HCT116 (cell line): Measurements from ENCODE around the gene RNF220. TPM values are rescaled to one million over a fixed set of nuclear protein-coding genes. Genes with fewer than 3 reads are reported as not detected.
"Not testable (repeated sequence)": the region's sequence is repeated elsewhere in the genome, so short reads cannot be mapped to it uniquely, and the experiment has no call there.

Source experiments
- ATAC-seq: fragments of 200-7000 bp; cut with Tn5 transposase; 2 replicates; pipeline ENCODE4 v1.9.1; 2020; ENCODE audit warnings: mild to moderate bottlenecking, moderate library complexity
- BruUV-seq: library from RNA; stranded (reverse); fragments of 400-500 nt; replicated peaks from 2 replicates; lab custom pipeline; 2021; lab: Mats Ljungman, UMichigan
- CTCF ChIA-PET: fragments of 300-600 bp; sonication (Branson Sonifier 250); formaldehyde crosslinking; loops from one replicate; lab custom pipeline; 2021; ENCODE audit warnings: antibody characterized with exemption; lab: Charles Lee
- POLR2A ChIA-PET: fragments of 300-600, 350-600 bp; sonication (Branson Sonifier 250); formaldehyde crosslinking; loops from one replicate; lab custom pipeline; 2021; ENCODE audit warnings: antibody characterized with exemption; lab: Charles Lee
- RAD21 ChIA-PET, 2 experiments: fragments of 300-600 bp; sonication (Branson Sonifier 250); formaldehyde crosslinking; loops; one replicate each; lab custom pipeline; 2023; ENCODE audit warnings: low total read pairs in 2 of 2; ENCODE audit not compliant: uncharacterized antibody in 2 of 2, unreplicated experiment in 2 of 2, low non-redundant PET in 1 of 2; lab: Charles Lee
- DNase-seq: peaks from one replicate; pipeline ENCODE4 v3.0.0-alpha.2; 2010; ENCODE audit warnings: low read depth, low spot score
- H2AFZ ChIP-seq: fragments of 200-600 bp; shearing (Covaris generic), sonication (generic); 2 replicates; pipeline ENCODE4 v1.6.1; 2017; ENCODE audit warnings: low read depth, mixed run types, mixed read lengths, antibody characterized with exemption, low read length; ENCODE audit not compliant: poor library complexity, severe bottlenecking
- H3K27ac ChIP-seq: 2 replicates; pipeline ENCODE4 v1.5.1; 2012; ENCODE audit warnings: low read depth, low read length
- H3K27me3 ChIP-seq: fragments of 200-600 bp; sonication (generic); 2 replicates; pipeline ENCODE4 v1.6.1; 2016; ENCODE audit warnings: mixed run types, low read length, mixed read lengths; ENCODE audit not compliant: insufficient read depth
- H3K36me3 ChIP-seq, 2 experiments: fragments of 200-500 bp in 1 of 2; fragments of 200-600 bp in 1 of 2; sonication (Bioruptor generic) in 1 of 2; sonication (generic) in 1 of 2; 2 replicates each; pipeline versions ENCODE4 v1.5.1 to v1.6.1; 2014 to 2016; ENCODE audit warnings: low read length in 2 of 2, inconsistent platforms in 1 of 2, mixed read lengths in 1 of 2, mixed run types in 1 of 2; ENCODE audit not compliant: insufficient read depth in 2 of 2, control insufficient read depth in 1 of 2
- H3K4me1 ChIP-seq, 2 experiments: fragments of 200-600 bp in 1 of 2; sonication (generic) in 1 of 2; 2 replicates each; pipeline versions ENCODE4 v1.5.1 to v1.6.1; 2012 to 2017; ENCODE audit warnings: low read length in 2 of 2, inconsistent platforms in 1 of 2, mild to moderate bottlenecking in 1 of 2, mixed read lengths in 1 of 2, mixed run types in 1 of 2, moderate library complexity in 1 of 2; ENCODE audit not compliant: insufficient read depth in 2 of 2, control insufficient read depth in 1 of 2
- H3K4me2 ChIP-seq: fragments of 200-600 bp; sonication (generic); 2 replicates; pipeline ENCODE4 v1.6.1; 2017; ENCODE audit warnings: mixed run types, low read length, mixed read lengths
- H3K4me3 ChIP-seq, 2 experiments: fragments of 200-600 bp in 1 of 2; sonication (generic) in 1 of 2; replicated peaks in 1 of 2; 2 replicates each; pipeline ENCODE4 v1.5.1; 2011 to 2016; ENCODE audit warnings: low read length in 2 of 2, control low read depth in 1 of 2, low read depth in 1 of 2, mild to moderate bottlenecking in 1 of 2, mixed read lengths in 1 of 2, mixed run types in 1 of 2
- H3K79me2 ChIP-seq: fragments of 200-600 bp; sonication (generic); 2 replicates; pipeline ENCODE4 v1.6.1; 2017; ENCODE audit warnings: mild to moderate bottlenecking, mixed run types, low read length, moderate library complexity, mixed read lengths; ENCODE audit not compliant: insufficient read depth
- H3K9ac ChIP-seq: fragments of 200-600 bp; sonication (generic); 2 replicates; pipeline ENCODE4 v1.6.1; 2016; ENCODE audit warnings: low read length, mixed read lengths
- H3K9me2 ChIP-seq: fragments of 200-600 bp; sonication (generic), shearing (Covaris generic); 2 replicates; pipeline ENCODE4 v1.6.1; 2017; ENCODE audit warnings: mixed run types, mild to moderate bottlenecking, moderate library complexity; ENCODE audit not compliant: insufficient read depth
- H3K9me3 ChIP-seq, 2 experiments: fragments of 200-500 bp in 1 of 2; fragments of 200-600 bp in 1 of 2; sonication (Bioruptor generic) in 1 of 2; sonication (generic) in 1 of 2; 2 replicates each; pipeline ENCODE4 v1.6.1; 2014 to 2017; ENCODE audit warnings: low read length in 2 of 2, mixed read lengths in 2 of 2, inconsistent platforms in 1 of 2, low read depth in 1 of 2, mild to moderate bottlenecking in 1 of 2, mixed run types in 1 of 2, moderate library complexity in 1 of 2; ENCODE audit not compliant: control insufficient read depth in 1 of 2, insufficient read depth in 1 of 2
- H4K20me1 ChIP-seq: fragments of 200-600 bp; sonication (generic), shearing (Covaris generic); 2 replicates; pipeline ENCODE4 v1.6.1; 2017; ENCODE audit warnings: mixed run types, mild to moderate bottlenecking, moderate library complexity; ENCODE audit not compliant: insufficient read depth
- JUND ChIP-seq: IDR thresholded peaks from 2 replicates; pipeline ENCODE4 v1.6.1; 2012
- POLR2A ChIP-seq: IDR thresholded peaks from 2 replicates; pipeline ENCODE4 v1.7.0; 2011; ENCODE audit warnings: borderline replicate concordance; ENCODE audit not compliant: insufficient read depth, insufficient read length; ENCODE audit errors: extremely low read depth
- RAD21 ChIP-seq: IDR thresholded peaks from 2 replicates; pipeline ENCODE4 v1.6.1; 2012; ENCODE audit warnings: low read depth, mild to moderate bottlenecking
- SIN3A ChIP-seq: IDR thresholded peaks from 2 replicates; pipeline ENCODE4 v1.6.1; 2012; ENCODE audit warnings: low read depth
- ZFX ChIP-seq: fragments of 450-650 bp; IDR thresholded peaks from 2 replicates; pipeline ENCODE4 v1.6.1; 2017
- ZNF274 ChIP-seq: fragments of 200-500 bp; sonication (Bioruptor generic); IDR thresholded peaks from 2 replicates; pipeline ENCODE4 v1.6.1; 2014; ENCODE audit warnings: mild to moderate bottlenecking, low read depth, low read length, inconsistent platforms
- intact Hi-C: fragments of 100-400 bp; cut with micrococcal nuclease; formaldehyde crosslinking; loops from 2 replicates; pipeline ENCODE4 v1.10.0; 2022
- total RNA-seq: library from RNA; stranded (reverse); gene quantifications from one replicate; pipeline ENCODE4 v1.2.1, GENCODE V29; 2021; ENCODE audit not compliant: unreplicated experiment
- TF ChIP-seq, protein P1 (sequence below): IDR thresholded peaks from 2 replicates; pipeline ENCODE4 v1.6.1; 2012; ENCODE audit warnings: low read depth

RNF220 gene
- total RNA-seq, 1 experiment from 2014 or later: 84.5 TPM

DNA sequence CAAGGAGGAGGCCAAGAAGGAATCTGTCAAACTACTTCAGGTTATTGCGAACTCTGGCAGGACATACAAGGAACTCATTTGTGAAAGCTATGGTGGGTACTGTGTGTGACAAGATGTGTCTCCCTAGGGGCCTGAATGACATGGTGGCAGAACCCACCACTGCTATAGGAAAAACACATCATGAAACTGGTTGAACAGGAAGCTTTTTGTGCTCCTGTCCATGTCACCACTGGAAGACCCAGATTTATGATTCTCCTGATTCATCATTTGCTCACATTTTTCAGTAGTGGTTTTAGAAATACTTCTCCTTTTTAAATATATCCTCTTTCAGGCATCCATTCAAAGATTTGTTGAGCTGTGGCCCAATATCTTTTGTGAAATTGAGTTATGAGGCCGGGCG is 293.1 kb downstream of the RNF220 start:
- CTCF ChIA-PET: interaction anchor here (0.9 kb wide), 1 partner anchor 9 kb away, joined by 3 read pairs; no protein-coding TSS in a partner anchor
- TF ChIP-seq JUND (0 out of 2 replicates have a peak, but pooled peaks have one; percentile 11), POLR2A (no peak)
- Histone ChIP-seq H3K4me1 (peaks cover 6 to 26% of the 10 kb centered on the region in 2 experiments), H3K9me2 (no peaks in the 10 kb centered on the region), H3K9ac (no peak overlapping the region), H3K4me2 (no peak overlapping the region), H3K79me2 (no peaks in the 10 kb centered on the region), H3K27ac (no peak overlapping the region), H3K27me3 (no peaks in the 10 kb centered on the region), H3K9me3 (no peaks in the 10 kb centered on the region), H3K4me3 (no peak overlapping the region), H2AFZ (no peak overlapping the region), H4K20me1 (no peaks in the 10 kb centered on the region), H3K36me3 (no peaks in the 10 kb centered on the region)
- no peak for ATAC-seq
- RAD21 ChIA-PET: no interaction called here
- intact Hi-C loops: no loop called here
- POLR2A ChIA-PET: no interaction called here
- no TSS peak for BruUV-seq
- DNase-seq: no peak

DNA sequence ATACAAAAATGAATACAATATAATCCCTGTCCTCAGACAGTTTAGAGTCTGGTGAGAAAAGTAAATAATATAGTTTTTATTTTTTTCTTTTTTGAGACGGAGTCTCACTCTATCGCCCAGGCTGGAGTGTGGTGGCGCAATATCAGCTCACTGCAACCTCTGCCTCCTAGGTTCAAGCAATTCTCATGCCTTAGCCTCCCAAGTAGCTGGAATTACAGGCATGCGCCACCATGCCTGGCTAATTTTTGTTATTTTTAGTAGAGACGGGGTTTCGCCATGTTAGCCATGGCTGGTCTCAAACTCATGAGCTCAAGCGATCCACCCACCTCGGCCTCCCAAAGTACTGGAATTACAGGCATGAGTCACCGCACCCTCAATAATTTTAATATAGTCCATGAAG is 294.3 kb downstream of the RNF220 start:
- H3K9ac ChIP-seq, H3K36me3 ChIP-seq, ATAC-seq, H3K27ac ChIP-seq, H3K9me3 ChIP-seq, RAD21 ChIA-PET, H3K4me2 ChIP-seq, H3K9me2 ChIP-seq, intact Hi-C loops, H3K4me3 ChIP-seq, H4K20me1 ChIP-seq, H3K79me2 ChIP-seq, BruUV-seq, H2AFZ ChIP-seq, DNase-seq, H3K27me3 ChIP-seq: not testable (repeated sequence)
- peaks cover 9 to 25% of the 10 kb centered on the region in 2 experiments for H3K4me1 ChIP-seq
- ChIA-PET CTCF (interaction anchor here (0.7 kb wide), 1 partner anchor 9 kb away, joined by 3 read pairs; no protein-coding TSS in a partner anchor), POLR2A (interaction anchor here (1.8 kb wide), 1 partner anchor 22 kb away, joined by 5 read pairs; no protein-coding TSS in a partner anchor)

DNA sequence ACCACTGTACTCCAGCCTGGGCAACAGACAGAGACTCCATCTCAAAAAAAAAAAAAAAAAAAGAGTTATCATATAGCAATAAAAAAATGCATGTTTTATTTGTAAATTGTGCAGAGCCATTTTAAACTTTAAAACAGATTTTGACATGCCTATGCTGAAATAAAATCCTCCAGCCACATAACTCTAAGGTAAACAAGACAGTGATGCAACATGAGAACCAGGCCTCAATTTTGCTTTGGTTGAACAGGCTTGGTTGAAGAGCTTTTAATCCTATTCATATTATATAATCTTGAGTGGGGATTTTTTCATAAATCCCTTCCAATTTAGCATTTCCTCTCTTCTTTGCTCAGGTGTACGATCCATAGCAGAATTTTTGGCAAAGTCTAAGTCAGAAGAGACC is 295.5 kb downstream of the RNF220 start:
- CTCF ChIA-PET: interaction anchor here (0.6 kb wide), 1 partner anchor 56 kb away, joined by 3 read pairs; no protein-coding TSS in a partner anchor
- no peak for TF ChIP-seq ZFX
- TF ChIP-seq JUND: no peak
- no peak for TF ChIP-seq POLR2A
- TF ChIP-seq, protein P1, sequence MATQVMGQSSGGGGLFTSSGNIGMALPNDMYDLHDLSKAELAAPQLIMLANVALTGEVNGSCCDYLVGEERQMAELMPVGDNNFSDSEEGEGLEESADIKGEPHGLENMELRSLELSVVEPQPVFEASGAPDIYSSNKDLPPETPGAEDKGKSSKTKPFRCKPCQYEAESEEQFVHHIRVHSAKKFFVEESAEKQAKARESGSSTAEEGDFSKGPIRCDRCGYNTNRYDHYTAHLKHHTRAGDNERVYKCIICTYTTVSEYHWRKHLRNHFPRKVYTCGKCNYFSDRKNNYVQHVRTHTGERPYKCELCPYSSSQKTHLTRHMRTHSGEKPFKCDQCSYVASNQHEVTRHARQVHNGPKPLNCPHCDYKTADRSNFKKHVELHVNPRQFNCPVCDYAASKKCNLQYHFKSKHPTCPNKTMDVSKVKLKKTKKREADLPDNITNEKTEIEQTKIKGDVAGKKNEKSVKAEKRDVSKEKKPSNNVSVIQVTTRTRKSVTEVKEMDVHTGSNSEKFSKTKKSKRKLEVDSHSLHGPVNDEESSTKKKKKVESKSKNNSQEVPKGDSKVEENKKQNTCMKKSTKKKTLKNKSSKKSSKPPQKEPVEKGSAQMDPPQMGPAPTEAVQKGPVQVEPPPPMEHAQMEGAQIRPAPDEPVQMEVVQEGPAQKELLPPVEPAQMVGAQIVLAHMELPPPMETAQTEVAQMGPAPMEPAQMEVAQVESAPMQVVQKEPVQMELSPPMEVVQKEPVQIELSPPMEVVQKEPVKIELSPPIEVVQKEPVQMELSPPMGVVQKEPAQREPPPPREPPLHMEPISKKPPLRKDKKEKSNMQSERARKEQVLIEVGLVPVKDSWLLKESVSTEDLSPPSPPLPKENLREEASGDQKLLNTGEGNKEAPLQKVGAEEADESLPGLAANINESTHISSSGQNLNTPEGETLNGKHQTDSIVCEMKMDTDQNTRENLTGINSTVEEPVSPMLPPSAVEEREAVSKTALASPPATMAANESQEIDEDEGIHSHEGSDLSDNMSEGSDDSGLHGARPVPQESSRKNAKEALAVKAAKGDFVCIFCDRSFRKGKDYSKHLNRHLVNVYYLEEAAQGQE: no peak
- no peak for TF ChIP-seq RAD21
- no peak for TF ChIP-seq ZNF274
- no peak for TF ChIP-seq SIN3A

More for the DNA sequence above, 295.5 kb downstream of the RNF220 start:
- intact Hi-C loops: no loop called here
- Histone ChIP-seq H4K20me1 (no peaks in the 10 kb centered on the region), H3K27me3 (no peaks in the 10 kb centered on the region), H2AFZ (no peak overlapping the region), H3K9ac (no peak overlapping the region), H3K27ac (no peak overlapping the region), H3K79me2 (no peaks in the 10 kb centered on the region), H3K4me2 (no peak overlapping the region), H3K9me2 (no peaks in the 10 kb centered on the region), H3K4me3 (no peak overlapping the region), H3K9me3 (no peaks in the 10 kb centered on the region), H3K36me3 (no peaks in the 10 kb centered on the region), H3K4me1 (peaks cover 9 to 18% of the 10 kb centered on the region in 2 experiments)
- POLR2A ChIA-PET: interaction anchor here (1.0 to 1.8 kb wide), 2 partner anchors 21 to 30 kb away, joined by 3 to 5 read pairs; no protein-coding TSS in a partner anchor
- no peak for ATAC-seq
- DNase-seq: no peak
- no TSS peak for BruUV-seq
- RAD21 ChIA-PET: no interaction called here
